Measurements from ENCODE around the gene CHRNB4.
"Not testable (repeated sequence)": the region's sequence is repeated elsewhere in the genome, so short reads cannot be mapped to it uniquely, and the experiment has no call there.

Gene CHRNB4

GRCh38 chr15:78617516-78617915 lies 23.5 kb downstream of the CHRNB4 start:
- DNase-seq (ENCODE audit: low spot score): no peak

- no peak for DNase-seq (ENCODE audit: low spot score)
Measured at GRCh38 chr15:78617076-78617475, 23.9 kb downstream of the CHRNB4 start.

DNA sequence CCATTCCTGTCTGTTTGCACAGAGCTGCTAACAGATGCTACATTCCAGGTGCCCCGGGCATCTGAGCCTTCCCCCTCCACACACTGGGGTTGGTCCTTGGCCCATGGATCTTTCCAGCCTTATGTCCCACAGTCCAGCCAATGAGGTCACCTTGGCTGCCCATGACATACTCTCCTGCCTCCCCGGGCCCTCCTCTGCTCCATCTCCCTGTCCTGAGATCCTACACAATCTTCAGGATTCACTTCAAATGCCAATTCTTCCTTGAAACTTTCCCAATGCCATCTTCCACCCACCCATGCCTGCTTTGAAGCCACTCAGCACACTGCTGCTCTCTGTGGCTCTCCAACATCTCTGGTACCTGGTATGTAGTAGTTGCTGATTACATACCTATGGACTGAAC lies 24.5 kb downstream of the CHRNB4 start:
- DNase-seq (ENCODE audit: low spot score): no peak

DNA sequence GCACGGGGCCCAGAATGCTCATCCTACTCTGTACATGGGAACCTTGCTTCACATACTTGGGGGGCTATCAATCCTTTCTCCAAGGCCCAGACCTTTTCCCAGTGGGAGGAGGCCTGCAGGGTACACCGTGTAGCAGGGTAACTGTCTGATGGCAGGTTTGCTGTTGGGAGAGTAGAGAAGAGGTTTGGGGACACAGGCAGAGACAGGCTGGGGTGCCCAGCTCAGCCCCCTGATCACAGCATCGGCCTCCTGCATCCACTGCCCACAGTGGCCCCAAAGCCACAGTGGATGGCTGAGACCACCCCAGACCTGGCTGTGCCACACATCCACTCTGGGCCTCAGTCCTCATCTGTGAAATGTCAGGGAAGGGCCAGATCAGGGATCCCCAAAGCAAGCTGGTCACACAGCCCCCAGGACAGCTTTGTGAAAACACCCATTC lies 25.8 kb downstream of the CHRNB4 start:
- DNase-seq (ENCODE audit: low spot score): no peak

DNA sequence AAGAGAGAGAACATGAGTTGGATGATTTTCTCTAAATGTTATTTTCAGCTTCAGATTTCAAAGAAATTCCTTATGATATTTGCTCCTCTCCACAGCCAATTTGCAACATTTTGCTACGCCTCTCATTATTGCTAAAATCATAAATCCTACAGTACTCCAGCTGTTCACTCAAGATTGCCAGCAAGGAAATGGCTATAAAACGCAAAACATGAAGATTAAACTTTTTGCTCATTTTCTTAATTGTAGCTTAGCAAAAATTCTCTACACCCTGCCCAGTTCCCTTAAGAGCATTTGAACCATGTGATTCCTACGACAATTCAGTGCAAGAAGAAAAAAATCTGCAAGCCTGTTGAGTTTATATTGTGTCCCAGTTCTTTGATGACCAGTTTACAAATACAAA lies 27.0 kb downstream of the CHRNB4 start:
- DNase-seq (ENCODE audit: low spot score): no peak

- not testable (repeated sequence) for DNase-seq (ENCODE audit: low spot score)
Measured at GRCh38 chr15:78609551-78609950, 31.5 kb downstream of the CHRNB4 start.

GRCh38 chr15:78605680-78606079 lies 35.3 kb downstream of the CHRNB4 start:
- no peak for DNase-seq (ENCODE audit: low spot score)

GRCh38 chr15:78605201-78605600 lies 35.8 kb downstream of the CHRNB4 start:
- no peak for DNase-seq (ENCODE audit: low spot score)

DNA sequence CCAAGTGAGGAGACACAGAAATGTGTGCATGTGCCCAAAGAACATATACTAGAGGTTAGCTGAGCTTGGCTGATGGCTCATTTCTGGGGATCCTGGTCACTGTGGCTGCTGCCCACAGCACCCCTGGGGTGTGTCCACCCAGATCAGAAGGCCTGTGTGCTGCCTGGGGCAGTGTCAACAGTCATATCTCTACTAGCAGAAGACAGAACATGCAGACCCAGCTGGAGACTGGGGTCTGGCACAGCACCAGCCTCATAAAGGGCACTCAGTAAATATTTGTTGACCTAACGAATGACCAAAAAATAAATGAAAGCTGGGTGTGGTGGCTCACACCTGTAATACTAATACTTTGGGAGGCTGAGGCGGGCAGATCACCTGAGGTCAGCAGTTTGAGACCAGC lies 36.6 kb downstream of the CHRNB4 start:
- DNase-seq (ENCODE audit: low spot score): no peak

DNA sequence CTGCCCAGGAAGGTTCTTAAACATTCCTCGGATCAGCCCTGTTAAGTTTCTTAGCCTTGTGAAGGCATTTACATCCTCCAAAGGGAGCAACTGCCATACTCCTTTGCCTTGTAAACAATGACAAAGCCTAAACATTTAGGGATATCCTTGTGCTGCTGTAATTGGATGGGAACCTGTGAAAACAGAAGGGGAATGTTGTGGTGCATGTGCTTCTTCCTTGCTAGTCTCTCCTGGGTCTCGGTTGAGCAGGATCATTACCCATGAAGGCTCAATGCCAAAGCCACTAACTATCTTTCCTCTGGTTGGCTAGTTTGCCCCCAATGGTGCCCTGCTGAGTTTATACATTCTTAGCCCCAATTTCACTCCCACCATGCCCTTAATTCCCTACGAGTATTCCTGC lies 37.5 kb downstream of the CHRNB4 start:
- DNase-seq (ENCODE audit: low spot score): no peak

DNA sequence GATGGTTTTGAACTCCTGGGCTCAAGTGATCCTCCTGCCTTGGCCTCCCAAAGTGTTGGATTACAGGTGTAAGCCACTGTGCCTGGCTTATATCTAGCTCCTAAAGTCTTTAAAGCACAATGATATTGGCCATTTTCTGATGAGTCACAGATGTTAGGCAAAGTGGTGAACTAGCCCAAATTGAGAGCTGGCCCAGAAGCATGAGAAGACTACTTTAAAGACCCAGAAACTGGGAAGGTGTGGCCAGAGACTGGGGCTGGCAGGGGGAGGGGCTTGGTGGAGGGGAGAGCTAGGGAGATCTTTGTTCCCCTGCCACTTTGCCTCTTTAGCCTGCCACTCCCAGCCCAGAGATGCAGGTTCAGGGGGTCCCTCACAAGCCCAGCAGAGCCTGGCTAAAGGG lies 41.8 kb downstream of the CHRNB4 start:
- no peak for DNase-seq (ENCODE audit: low spot score)

GRCh38 chr15:78598348-78598747 lies 42.7 kb downstream of the CHRNB4 start:
- DNase-seq (ENCODE audit: low spot score): no peak

GRCh38 chr15:78597583-78597982 lies 43.4 kb downstream of the CHRNB4 start:
- DNase-seq (ENCODE audit: low spot score): no peak

DNA sequence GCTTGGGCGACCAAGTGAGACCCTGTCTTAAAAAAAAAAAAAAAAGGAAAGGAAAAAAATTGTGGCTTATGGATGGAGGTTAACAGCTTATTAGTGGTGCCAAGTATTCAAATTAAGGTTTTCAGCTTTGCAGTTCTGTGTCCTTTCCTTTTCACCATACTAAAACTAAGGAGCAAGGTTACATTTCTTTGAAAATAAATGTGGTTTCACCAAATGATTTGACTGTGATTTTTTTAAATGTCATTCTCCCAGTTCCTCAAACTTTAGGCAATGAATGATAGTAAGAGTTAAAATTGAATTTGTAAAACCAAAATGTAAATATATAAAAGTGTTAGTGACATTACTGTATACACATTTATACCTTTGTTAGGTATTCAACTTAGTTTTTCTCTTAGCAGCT lies 66.1 kb downstream of the CHRNB4 start:
- DNase-seq (ENCODE audit: low spot score): no peak

Measured in germinal center (tissue), 1 donor.